B cell (primary cell): ENCODE measurements around the gene DMXL2. TPM values are rescaled to one million over a fixed set of nuclear protein-coding genes. Genes with fewer than 3 reads are reported as not detected.

Experiments
- ATAC-seq: fragments of 200-7000 bp; cut with Tn5 transposase; one replicate; pipeline ENCODE4 v1.10.0; 2021; ENCODE audit warnings: low read depth, mild to moderate bottlenecking, moderate number of reproducible peaks, moderate library complexity
- CTCF ChIA-PET: fragments of 350-600 bp; sonication (Branson Sonifier 250); formaldehyde crosslinking; loops from one replicate; lab custom pipeline; 2021; ENCODE audit warnings: antibody characterized with exemption, inconsistent platforms; lab: Charles Lee
- POLR2A ChIA-PET: fragments of 350-600 bp; sonication (Branson Sonifier 250); formaldehyde crosslinking; loops from one replicate; lab custom pipeline; 2021; ENCODE audit warnings: antibody characterized with exemption; lab: Charles Lee
- DNase-seq: peaks from one replicate; pipeline ENCODE4 v3.0.0; 2013
- H2AFZ ChIP-seq: 2 replicates; pipeline ENCODE4 v1.6.1; 2012; ENCODE audit warnings: mild to moderate bottlenecking, low read depth, low read length; ENCODE audit not compliant: insufficient read depth, poor library complexity, severe bottlenecking
- H3K27ac ChIP-seq, 2 donors: 1 replicate in 1 of 2; 2 replicates in 1 of 2; pipeline ENCODE4 v1.5.1; 2012 to 2013; ENCODE audit warnings: low read length in 2 of 2, mild to moderate bottlenecking in 2 of 2, moderate library complexity in 1 of 2
- H3K27me3 ChIP-seq, 4 experiments: fragments of 200-600 bp in 1 of 4; sonication (generic) in 1 of 4; replicated peaks in 1 of 4; 1 replicate in 2 of 4; 2 replicates in 2 of 4; pipeline versions ENCODE4 v1.6.1 to v1.7.0; 2013 to 2016; ENCODE audit warnings: low read length in 3 of 4, mild to moderate bottlenecking in 2 of 4, mixed read lengths in 1 of 4, moderate library complexity in 1 of 4; ENCODE audit not compliant: insufficient read depth in 4 of 4, control insufficient read depth in 3 of 4; ENCODE audit errors: control extremely low read depth in 1 of 4
- H3K36me3 ChIP-seq, 2 experiments: replicated peaks in 1 of 2; 1 replicate in 1 of 2; 2 replicates in 1 of 2; pipeline versions ENCODE4 v1.6.1 to v1.7.1; 2013; ENCODE audit warnings: low read length in 1 of 2; ENCODE audit not compliant: insufficient read depth in 2 of 2, control insufficient read depth in 1 of 2; ENCODE audit errors: control extremely low read depth in 1 of 2, extremely low read depth in 1 of 2
- H3K4me1 ChIP-seq, 2 donors: fragments of 200-600 bp in 1 of 2; sonication (generic) in 1 of 2; 1 replicate in 1 of 2; 2 replicates in 1 of 2; pipeline versions ENCODE4 v1.5.1 to v1.6.1; 2013 to 2017; ENCODE audit warnings: low read length in 2 of 2; ENCODE audit not compliant: control insufficient read depth in 2 of 2, insufficient read depth in 2 of 2
- H3K4me2 ChIP-seq: replicated peaks from 2 replicates; pipeline ENCODE3; 2012; ENCODE audit warnings: mild to moderate bottlenecking, low read depth, low read length; ENCODE audit not compliant: poor library complexity, severe bottlenecking
- H3K4me3 ChIP-seq, 5 experiments: fragments of 200-600 bp in 1 of 5; sonication (generic) in 1 of 5; 1 replicate in 3 of 5; 2 replicates in 2 of 5; pipeline versions ENCODE4 v1.5.1 to v1.7.0; 2011 to 2016; ENCODE audit warnings: low read length in 4 of 5, mild to moderate bottlenecking in 4 of 5, low read depth in 2 of 5, control low read depth in 1 of 5, moderate library complexity in 1 of 5; ENCODE audit not compliant: insufficient read depth in 1 of 5; ENCODE audit errors: control extremely low read depth in 1 of 5, extremely low read depth in 1 of 5
- H3K79me2 ChIP-seq: fragments of 200-600 bp; sonication (generic); one replicate; pipeline ENCODE4 v1.6.0; 2016; ENCODE audit warnings: low read length; ENCODE audit not compliant: control insufficient read depth, insufficient read depth
- H3K9ac ChIP-seq: fragments of 200-600 bp; sonication (generic); 2 replicates; pipeline ENCODE4 v1.6.1; 2017; ENCODE audit warnings: mild to moderate bottlenecking, low read length, moderate library complexity
- H3K9me3 ChIP-seq, 3 donors: one replicate each; pipeline versions ENCODE4 v1.6.1 to v1.7.1; 2013; ENCODE audit warnings: low read length in 2 of 3; ENCODE audit not compliant: control insufficient read depth in 2 of 3, insufficient read depth in 1 of 3; ENCODE audit errors: control extremely low read depth in 1 of 3
- H4K20me1 ChIP-seq: 2 replicates; pipeline ENCODE4 v1.6.0; 2012; ENCODE audit warnings: mild to moderate bottlenecking, low read length; ENCODE audit not compliant: insufficient read depth, control insufficient read depth, poor library complexity, severe bottlenecking
- H3K27ac Mint-ChIP-seq: one replicate; pipeline ENCODE4 v1.8.0; 2021; ENCODE audit warnings: mixed read lengths
- H3K27me3 Mint-ChIP-seq: one replicate; pipeline ENCODE4 v1.8.0; 2021; ENCODE audit warnings: mixed read lengths
- H3K4me1 Mint-ChIP-seq: one replicate; pipeline ENCODE4 v1.8.0; 2021; ENCODE audit warnings: mixed read lengths
- H3K4me3 Mint-ChIP-seq: one replicate; pipeline ENCODE4 v1.8.0; 2021; ENCODE audit warnings: mixed read lengths
- H3K9me3 Mint-ChIP-seq: one replicate; pipeline ENCODE4 v1.8.0; 2022; ENCODE audit warnings: mixed read lengths; ENCODE audit not compliant: insufficient read depth
- EZH2 ChIP-seq: IDR thresholded peaks from 2 replicates; pipeline ENCODE4 v1.6.1; 2012; ENCODE audit warnings: borderline replicate concordance, low read depth, mild to moderate bottlenecking, moderate library complexity, low read length; ENCODE audit not compliant: insufficient read depth, poor library complexity, severe bottlenecking
- WGBS: methylation state at CpG from one replicate; pipeline ENCODE4 v1.1.5; 2013; ENCODE audit warnings: missing lambda C conversion rate; ENCODE audit not compliant: insufficient coverage; 5-methylcytosine and 5-hydroxymethylcytosine counted together
- intact Hi-C: fragments of 100-400 bp; cut with micrococcal nuclease; formaldehyde crosslinking; loops from one replicate; pipeline ENCODE4 v1.10.0; 2022
- polyA plus RNA-seq: library from polyadenylated mRNA; depleted of rRNA; stranded (reverse); fragments of >200 nt; gene quantifications from 2 replicates; pipeline ENCODE4 v1.2.3, GENCODE V29; 2012
- total RNA-seq, 2 donors: library from RNA; stranded (reverse); fragments of 120-200 nt in 1 of 2; gene quantifications; 1 replicate in 1 of 2; 2 replicates in 1 of 2; pipeline versions ENCODE4 v1.2.3 to v1.2.4, GENCODE V29; 2013 to 2022
- TF ChIP-seq, protein P1 (sequence below): fragments of 200-600 bp; IDR thresholded peaks from one replicate; pipeline ENCODE4 v1.8.0; 2022; ENCODE audit warnings: antibody characterized with exemption, mild to moderate bottlenecking

DMXL2 gene
- total and polyA plus RNA-seq, 2 donors (not counting 1 experiment from before 2014, with no cell fraction given) = 1.4 to 5.6 TPM

DNA sequence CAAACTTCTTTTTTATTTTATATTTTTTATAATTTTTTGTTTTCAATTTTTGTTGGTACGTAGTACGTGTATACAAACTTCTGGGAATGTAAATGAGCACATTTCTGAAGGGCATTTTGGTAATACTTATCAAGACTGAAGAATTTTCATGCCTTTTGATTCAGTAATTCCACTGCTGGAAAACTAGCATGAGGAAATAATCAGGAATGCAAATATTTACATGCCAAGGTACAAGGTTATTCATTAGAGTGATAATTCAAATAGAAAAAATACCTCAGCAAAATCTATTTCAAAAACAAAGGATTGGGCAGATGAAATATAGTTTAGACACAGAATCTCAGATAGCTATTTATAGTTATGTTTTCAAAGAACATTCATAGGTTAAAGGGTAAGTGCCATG is 128.7 kb downstream of the DMXL2 start:
- Mint-ChIP-seq H3K4me1 (no peaks in the 10 kb centered on the region), H3K27ac (no peak overlapping the region), H3K27me3 (no peaks in the 10 kb centered on the region), H3K4me3 (no peak overlapping the region), H3K9me3 (no peaks in the 10 kb centered on the region)
- Histone ChIP-seq H3K79me2 (no peaks in the 10 kb centered on the region), H3K27ac (no peak overlapping the region), H4K20me1 (no peaks in the 10 kb centered on the region), H3K4me3 (no peak overlapping the region), H3K9me3 (no peaks in the 10 kb centered on the region), H3K9ac (no peak overlapping the region), H3K4me2 (no peak overlapping the region), H2AFZ (no peak overlapping the region), H3K27me3 (no peaks in the 10 kb centered on the region), H3K4me1 (no peaks in the 10 kb centered on the region), H3K36me3 (no peaks in the 10 kb centered on the region)
- intact Hi-C loops = no loop called here
- no CpG with 5 or more reads among the region's 2 CpGs for WGBS
- no peak for TF ChIP-seq EZH2
- TF ChIP-seq, protein P1, sequence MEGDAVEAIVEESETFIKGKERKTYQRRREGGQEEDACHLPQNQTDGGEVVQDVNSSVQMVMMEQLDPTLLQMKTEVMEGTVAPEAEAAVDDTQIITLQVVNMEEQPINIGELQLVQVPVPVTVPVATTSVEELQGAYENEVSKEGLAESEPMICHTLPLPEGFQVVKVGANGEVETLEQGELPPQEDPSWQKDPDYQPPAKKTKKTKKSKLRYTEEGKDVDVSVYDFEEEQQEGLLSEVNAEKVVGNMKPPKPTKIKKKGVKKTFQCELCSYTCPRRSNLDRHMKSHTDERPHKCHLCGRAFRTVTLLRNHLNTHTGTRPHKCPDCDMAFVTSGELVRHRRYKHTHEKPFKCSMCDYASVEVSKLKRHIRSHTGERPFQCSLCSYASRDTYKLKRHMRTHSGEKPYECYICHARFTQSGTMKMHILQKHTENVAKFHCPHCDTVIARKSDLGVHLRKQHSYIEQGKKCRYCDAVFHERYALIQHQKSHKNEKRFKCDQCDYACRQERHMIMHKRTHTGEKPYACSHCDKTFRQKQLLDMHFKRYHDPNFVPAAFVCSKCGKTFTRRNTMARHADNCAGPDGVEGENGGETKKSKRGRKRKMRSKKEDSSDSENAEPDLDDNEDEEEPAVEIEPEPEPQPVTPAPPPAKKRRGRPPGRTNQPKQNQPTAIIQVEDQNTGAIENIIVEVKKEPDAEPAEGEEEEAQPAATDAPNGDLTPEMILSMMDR = no peak
- ChIA-PET CTCF (no interaction called here), POLR2A (no interaction called here)
- ATAC-seq (no peak), DNase-seq (no peak)

DNA sequence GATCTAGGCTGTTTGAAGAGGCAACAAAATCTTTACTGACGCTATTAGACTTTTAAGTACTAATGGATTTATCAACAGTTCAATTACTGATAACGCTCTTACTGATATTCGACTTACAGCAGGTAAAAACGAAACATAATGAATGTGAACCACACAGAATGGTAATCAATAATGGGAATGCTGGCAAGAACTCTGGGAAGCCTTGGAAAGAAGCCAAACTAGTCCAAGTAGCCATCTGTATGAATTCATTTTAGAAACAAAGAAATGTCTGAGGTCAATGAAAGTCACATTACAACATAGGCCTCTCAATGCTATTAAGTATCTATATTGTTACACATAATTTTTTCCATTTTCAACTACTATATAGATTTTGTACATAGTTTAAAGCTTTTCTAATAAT is 130.0 kb downstream of the DMXL2 start:
- Mint-ChIP-seq H3K27ac (no peak overlapping the region), H3K4me3 (no peak overlapping the region), H3K9me3 (no peaks in the 10 kb centered on the region), H3K4me1 (peaks cover 2% of the 10 kb centered on the region), H3K27me3 (no peaks in the 10 kb centered on the region)
- no peak overlapping the region for H3K4me2 ChIP-seq
- H3K4me1 ChIP-seq = no peaks in the 10 kb centered on the region
- H3K79me2 ChIP-seq = no peaks in the 10 kb centered on the region
- no peaks in the 10 kb centered on the region for H3K36me3 ChIP-seq
- DNase-seq (no peak), ATAC-seq (no peak)
- H3K9me3 ChIP-seq = no peaks in the 10 kb centered on the region
- TF ChIP-seq, protein P1 = no peak
- no peak for TF ChIP-seq EZH2
- H3K9ac ChIP-seq = no peak overlapping the region
- ChIA-PET CTCF (no interaction called here), POLR2A (no interaction called here)
- intact Hi-C loops = no loop called here
- no CpG with 5 or more reads among the region's 4 CpGs for WGBS
- no peak overlapping the region for H3K4me3 ChIP-seq
- no peak overlapping the region for H3K27ac ChIP-seq
- no peak overlapping the region for H2AFZ ChIP-seq
- H4K20me1 ChIP-seq = no peaks in the 10 kb centered on the region
- no peaks in the 10 kb centered on the region for H3K27me3 ChIP-seq
